PC-3 (cell line): ENCODE results near the gene CDH11. TPM values are rescaled to one million over a fixed set of nuclear protein-coding genes. Genes with fewer than 3 reads are reported as not detected.

Experiments used
- ATAC-seq: fragments of 200-7000 bp; cut with Tn5 transposase; 2 replicates; pipeline ENCODE4 v1.9.1; 2020; ENCODE audit warnings: mild to moderate bottlenecking, moderate library complexity
- BruUV-seq: library from RNA; stranded (reverse); fragments of 400-500 nt; replicated peaks from 2 replicates; lab custom pipeline; 2021; lab: Mats Ljungman, UMichigan
- CTCF ChIA-PET: fragments of 300-600 bp; sonication (Branson Sonifier 250); formaldehyde crosslinking; loops from one replicate; lab custom pipeline; 2022; ENCODE audit warnings: antibody characterized with exemption; lab: Charles Lee
- POLR2A ChIA-PET: fragments of 300-600 bp; sonication (Branson Sonifier 250); formaldehyde crosslinking; loops from one replicate; lab custom pipeline; 2022; ENCODE audit warnings: antibody characterized with exemption; ENCODE audit not compliant: unreplicated experiment; lab: Charles Lee
- DNase-seq: peaks from one replicate; pipeline ENCODE4 v3.0.0-alpha.2; 2015
- H2AFZ ChIP-seq: fragments of 300-600 bp; sonication (generic); 2 replicates; pipeline ENCODE4 v1.6.0; 2016; ENCODE audit warnings: antibody characterized with exemption, low read length
- H3F3A ChIP-seq: fragments of 300-600 bp; sonication (generic); one replicate; pipeline ENCODE4 v1.6.0; 2017; ENCODE audit warnings: antibody characterized with exemption, low read length, control low read depth, mild to moderate bottlenecking; ENCODE audit not compliant: unreplicated experiment
- H3K27ac ChIP-seq: fragments of 300-600 bp; sonication (generic); 2 replicates; pipeline ENCODE4 v1.5.1; 2016; ENCODE audit warnings: mild to moderate bottlenecking, low read length
- H3K27me3 ChIP-seq: fragments of 300-600 bp; sonication (generic); 2 replicates; pipeline ENCODE4 v1.6.1; 2016; ENCODE audit warnings: low read length, mixed read lengths
- H3K36me3 ChIP-seq: fragments of 300-600 bp; sonication (generic); 2 replicates; pipeline ENCODE4 v1.6.1; 2016; ENCODE audit warnings: low read depth, mixed run types, low read length, mixed read lengths
- H3K4me1 ChIP-seq: fragments of 300-600 bp; sonication (generic); 2 replicates; pipeline ENCODE4 v1.5.1; 2016; ENCODE audit warnings: low read length; ENCODE audit not compliant: insufficient read depth
- H3K4me2 ChIP-seq: fragments of 300-600 bp; sonication (generic); 2 replicates; pipeline ENCODE4 v1.6.0; 2016; ENCODE audit warnings: low read length
- H3K4me3 ChIP-seq: fragments of 300-600 bp; sonication (generic); 2 replicates; pipeline ENCODE4 v1.5.1; 2016; ENCODE audit warnings: mild to moderate bottlenecking, low read length, mixed read lengths
- H3K79me2 ChIP-seq: fragments of 300-600 bp; sonication (generic); 2 replicates; pipeline ENCODE4 v1.6.1; 2017; ENCODE audit warnings: low read length, mixed read lengths
- H3K9ac ChIP-seq: fragments of 300-600 bp; sonication (generic); 2 replicates; pipeline ENCODE4 v1.6.0; 2016; ENCODE audit warnings: mild to moderate bottlenecking, low read length
- H3K9me2 ChIP-seq: fragments of 300-600 bp; sonication (generic); replicated peaks from 2 replicates; pipeline ENCODE4 v1.6.1; 2016; ENCODE audit warnings: mixed run types, low read length, mixed read lengths
- H3K9me3 ChIP-seq: fragments of 300-600 bp; sonication (generic); 2 replicates; pipeline ENCODE4 v1.6.1; 2016; ENCODE audit warnings: low read length, mixed read lengths
- H4K20me1 ChIP-seq: fragments of 300-600 bp; sonication (generic); 2 replicates; pipeline ENCODE4 v1.6.1; 2016; ENCODE audit warnings: low read length, mixed read lengths
- CTCF ChIP-seq: fragments of 300-600 bp; sonication (generic); conservative IDR thresholded peaks from 2 replicates; pipeline ENCODE4 v1.5.1; 2017; ENCODE audit warnings: antibody characterized with exemption, low read depth, mild to moderate bottlenecking, low read length
- EZH2 ChIP-seq: fragments of 300-600 bp; sonication (generic); IDR thresholded peaks from one replicate; pipeline ENCODE4 v1.6.1; 2017; ENCODE audit warnings: antibody characterized with exemption, mild to moderate bottlenecking, low read length; ENCODE audit not compliant: unreplicated experiment
- EZH2phosphoT487 ChIP-seq: fragments of 300-600 bp; sonication (generic); IDR thresholded peaks from 2 replicates; pipeline ENCODE4 v1.6.1; 2018; ENCODE audit warnings: mild to moderate bottlenecking, antibody characterized with exemption, low read length, borderline replicate concordance
- intact Hi-C: fragments of 100-400 bp; cut with micrococcal nuclease; formaldehyde crosslinking; loops from 2 replicates; pipeline ENCODE4 v1.9.0; 2023
- total RNA-seq: library from RNA; depleted of rRNA; stranded (reverse); fragments of >200 nt; gene quantifications from 2 replicates; pipeline ENCODE4 v1.2.3, GENCODE V29; 2014

CDH11 gene
- total RNA-seq, 1 experiment from 2014 or later, result 172 TPM

GRCh38 chr16:65099607-65100006 lies 22.3 kb downstream of the CDH11 start:
- Histone ChIP-seq H3F3A (no peaks in the 10 kb centered on the region), H3K4me3 (no peak overlapping the region), H3K4me2 (no peak overlapping the region), H3K4me1 (no peaks in the 10 kb centered on the region), H3K36me3 (peaks cover 4% of the 10 kb centered on the region; the same call in 1 of the 2 replicates), H3K9me3 (no peaks in the 10 kb centered on the region), H3K9me2 (no peaks in the 10 kb centered on the region), H3K9ac (no peak overlapping the region), H4K20me1 (peaks cover 36% of the 10 kb centered on the region), H3K27me3 (no peaks in the 10 kb centered on the region), H2AFZ (no peak overlapping the region), H3K27ac (no peak overlapping the region), H3K79me2 (peaks cover 93% of the 10 kb centered on the region)
- intact Hi-C loops, result no loop called here
- TF ChIP-seq EZH2, result no peak
- no peak for TF ChIP-seq CTCF
- TF ChIP-seq EZH2phosphoT487, result no peak
- ATAC-seq (no peak), DNase-seq (no peak)
- POLR2A ChIA-PET, result no interaction called here
- CTCF ChIA-PET, result no interaction called here
- no TSS peak for BruUV-seq

GRCh38 chr16:65098916-65099315 lies 22.9 kb downstream of the CDH11 start:
- Histone ChIP-seq H2AFZ (no peak overlapping the region), H3K4me1 (no peaks in the 10 kb centered on the region), H4K20me1 (peaks cover 29% of the 10 kb centered on the region), H3K4me3 (no peak overlapping the region), H3K9me2 (no peaks in the 10 kb centered on the region), H3K9ac (no peak overlapping the region), H3K4me2 (no peak overlapping the region), H3K9me3 (no peaks in the 10 kb centered on the region), H3K27me3 (no peaks in the 10 kb centered on the region), H3K27ac (no peak overlapping the region), H3F3A (no peaks in the 10 kb centered on the region), H3K79me2 (peaks cover 93% of the 10 kb centered on the region), H3K36me3 (peaks cover 7% of the 10 kb centered on the region; the same call in 1 of the 2 replicates)
- ChIA-PET CTCF (no interaction called here), POLR2A (no interaction called here)
- TF ChIP-seq CTCF, result no peak
- no peak for TF ChIP-seq EZH2phosphoT487
- no peak for TF ChIP-seq EZH2
- DNase-seq (no peak), ATAC-seq (no peak)
- intact Hi-C loops, result no loop called here
- no TSS peak for BruUV-seq

GRCh38 chr16:65097296-65097695 lies 24.6 kb downstream of the CDH11 start:
- H3K27me3 ChIP-seq, result no peaks in the 10 kb centered on the region
- H4K20me1 ChIP-seq, result peaks cover 20% of the 10 kb centered on the region; the same call in 1 of the 2 replicates
- no peak for ATAC-seq
- intact Hi-C loops, result no loop called here
- H3K9ac ChIP-seq, result no peak overlapping the region
- no peaks in the 10 kb centered on the region for H3K9me2 ChIP-seq
- no peak overlapping the region for H3K4me3 ChIP-seq
- no peaks in the 10 kb centered on the region for H3F3A ChIP-seq
- H3K79me2 ChIP-seq, result peaks cover 94% of the 10 kb centered on the region
- H2AFZ ChIP-seq, result no peak overlapping the region
- no TSS peak for BruUV-seq
- no peak for DNase-seq
- no peak overlapping the region for H3K27ac ChIP-seq
- ChIA-PET POLR2A (no interaction called here), CTCF (no interaction called here)
- peaks cover 12% of the 10 kb centered on the region; the same call in 1 of the 2 replicates for H3K36me3 ChIP-seq
- TF ChIP-seq CTCF, result no peak
- no peak for TF ChIP-seq EZH2
- no peak for TF ChIP-seq EZH2phosphoT487
- no peaks in the 10 kb centered on the region for H3K9me3 ChIP-seq
- no peak overlapping the region for H3K4me2 ChIP-seq
- H3K4me1 ChIP-seq, result no peaks in the 10 kb centered on the region
